K562 (cell line): ENCODE measurements around the gene TTC16. TPM values are rescaled to one million over a fixed set of nuclear protein-coding genes. Genes with fewer than 3 reads are reported as not detected.

Experiments
- ATF7 ChIP-seq: fragments of 450-650 bp; IDR thresholded peaks from 2 replicates; pipeline ENCODE4 v1.7.1; 2014; ENCODE audit warnings: mild to moderate bottlenecking, moderate library complexity
- BCOR ChIP-seq: fragments of 450-650 bp; IDR thresholded peaks from 2 replicates; pipeline ENCODE4 v1.6.1; 2016
- BMI1 ChIP-seq: fragments of 150-350 bp; IDR thresholded peaks from 2 replicates; pipeline ENCODE4 v1.6.1; 2014; ENCODE audit warnings: low read length
- BRF1 ChIP-seq: IDR thresholded peaks from 3 replicates; pipeline ENCODE4 v1.6.1; 2011; ENCODE audit warnings: borderline replicate concordance, mild to moderate bottlenecking; ENCODE audit not compliant: insufficient read length; ENCODE audit errors: extremely low read depth
- CHD2 ChIP-seq: IDR thresholded peaks from 2 replicates; pipeline ENCODE4 v1.6.1; 2011; ENCODE audit warnings: low read depth, low read length
- HNRNPL ChIP-seq: fragments of 200-400 bp; formaldehyde crosslinking; IDR thresholded peaks from 2 replicates; pipeline ENCODE4 v1.6.1; 2017; ENCODE audit warnings: low read depth, mild to moderate bottlenecking, low read length
- KDM1A ChIP-seq, 2 experiments: fragments of 450-650 bp; IDR thresholded peaks; 2 replicates each; pipeline ENCODE4 v1.6.1; 2016; ENCODE audit warnings: mild to moderate bottlenecking in 2 of 2
- MAFG ChIP-seq: fragments of 450-650 bp; conservative IDR thresholded peaks from 2 replicates; pipeline ENCODE4 v1.6.1; 2016; ENCODE audit warnings: missing genetic modification characterization, missing compliant biosample characterization
- NFRKB ChIP-seq: fragments of 450-650 bp; IDR thresholded peaks from 2 replicates; pipeline ENCODE4 v1.6.1; 2016; ENCODE audit warnings: low read depth
- PYGO2 ChIP-seq: fragments of 450-650 bp; IDR thresholded peaks from 2 replicates; pipeline ENCODE4 v1.6.1; 2016; ENCODE audit warnings: mild to moderate bottlenecking, missing genetic modification characterization, moderate library complexity, missing compliant biosample characterization
- RUNX1 ChIP-seq: sonication (generic); IDR thresholded peaks from 2 replicates; pipeline ENCODE4 v1.6.1; 2016; ENCODE audit warnings: antibody characterized with exemption, low read depth
- SMARCC2 ChIP-seq: fragments of 450-650 bp; IDR thresholded peaks from 2 replicates; pipeline ENCODE4 v1.6.1; 2017; ENCODE audit warnings: antibody characterized with exemption, moderate library complexity, mild to moderate bottlenecking, low read depth
- XRCC4 ChIP-seq: IDR thresholded peaks from one replicate; pipeline ENCODE4 v1.6.1; 2011; ENCODE audit not compliant: insufficient read depth, insufficient read length; ENCODE audit errors: extremely low read depth
- ZNF174 ChIP-seq: fragments of 250-450 bp; sonication (Bioruptor Pico); IDR thresholded peaks from 2 replicates; pipeline ENCODE4 v1.4.0; 2020; ENCODE audit warnings: mild to moderate bottlenecking
- polyA plus RNA-seq, 8 experiments: library from polyadenylated mRNA; depleted of rRNA in 4 of 8; stranded (reverse) in 5 of 8; unstranded in 3 of 8; fragments of >200 nt; fragmentation: Nextera tagmentation in 2 of 8; fragmentation: Illumina TruSeq in 1 of 8; extraction: Ambion mirVana in 2 of 8; extraction: Trizol in 1 of 8; gene quantifications; 2 replicates each; pipeline versions ENCODE4 v1.2.1 to v1.2.3, GENCODE V29; 2011 to 2014; ENCODE audit warnings: inconsistent platforms in 1 of 8, missing spikeins in 1 of 8
- total RNA-seq, 7 experiments: library from RNA; depleted of rRNA in 6 of 7; stranded (reverse); fragments of >200 nt in 6 of 7; fragmentation: Illumina TruSeq in 2 of 7; extraction: Trizol in 2 of 7; gene quantifications; 2 replicates each; pipeline versions ENCODE4 v1.2.1 to v1.2.3, GENCODE V29; 2011 to 2021; ENCODE audit warnings: low replicate concordance in 1 of 7
- TF ChIP-seq, protein P1 (sequence below), 2 experiments: fragments of 450-650 bp in 1 of 2; sonication (generic) in 1 of 2; formaldehyde crosslinking in 1 of 2; IDR thresholded peaks; 2 replicates each; pipeline versions ENCODE4 v1.7.1 to v1.9.0; 2016 to 2022; ENCODE audit warnings: inconsistent platforms in 1 of 2, mild to moderate bottlenecking in 1 of 2, missing genetic modification reagents in 1 of 2
- TF ChIP-seq, protein P2 (sequence below): sonication (generic); formaldehyde crosslinking; IDR thresholded peaks from 2 replicates; pipeline ENCODE4 v1.8.1; 2023; ENCODE audit warnings: mild to moderate bottlenecking, missing genetic modification reagents
- TF ChIP-seq, protein P3 (sequence below): conservative IDR thresholded peaks from 2 replicates; pipeline ENCODE4 v1.6.1; 2011; ENCODE audit warnings: low read depth, mild to moderate bottlenecking, low read length; ENCODE audit not compliant: control insufficient read depth

Gene TTC16
- total and polyA plus RNA-seq, 9 of the 15 experiments (the other 6 are each of a cell fraction or from before 2014, with no cell fraction given) = 0.11 TPM; not detected in 8

DNA sequence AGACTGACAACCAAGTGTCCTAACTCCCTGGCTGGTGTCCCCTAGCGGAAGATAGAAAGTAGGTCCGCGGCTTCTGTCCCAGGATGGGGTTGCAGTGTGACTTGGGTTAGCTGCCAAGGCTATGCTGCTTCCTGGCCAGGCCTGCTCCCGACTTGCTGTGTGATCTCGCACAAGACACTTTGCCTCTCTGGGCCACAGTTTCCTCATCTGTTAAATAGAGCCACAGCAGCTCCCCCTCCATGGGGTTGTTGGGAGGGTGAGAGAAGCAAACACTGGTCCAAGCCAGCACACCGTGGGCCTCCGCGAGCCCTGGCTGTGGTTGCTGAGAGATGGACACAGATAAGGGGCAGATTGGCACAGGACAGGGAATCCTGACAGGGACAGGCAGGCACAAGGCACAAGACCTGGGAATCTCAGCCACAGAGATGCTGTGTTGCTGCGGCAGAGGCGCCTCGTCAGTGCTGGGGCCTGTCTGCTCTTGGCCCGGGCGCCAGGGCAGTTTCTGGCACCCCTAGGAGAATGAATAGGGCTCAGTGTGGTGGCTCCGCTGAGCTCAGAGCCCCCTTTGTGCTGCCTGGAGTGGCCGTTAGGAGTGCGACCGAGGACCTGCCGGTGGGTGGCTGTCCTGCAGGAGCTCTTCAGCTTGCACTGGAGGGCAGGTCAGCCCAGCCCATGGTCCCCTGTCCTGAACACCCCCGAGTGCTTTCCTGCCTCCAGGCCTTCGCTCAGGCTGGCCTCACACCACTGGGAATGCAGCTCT is 64.4 kb downstream of the TTC16 start (continued):
- TF ChIP-seq, protein P1, sequence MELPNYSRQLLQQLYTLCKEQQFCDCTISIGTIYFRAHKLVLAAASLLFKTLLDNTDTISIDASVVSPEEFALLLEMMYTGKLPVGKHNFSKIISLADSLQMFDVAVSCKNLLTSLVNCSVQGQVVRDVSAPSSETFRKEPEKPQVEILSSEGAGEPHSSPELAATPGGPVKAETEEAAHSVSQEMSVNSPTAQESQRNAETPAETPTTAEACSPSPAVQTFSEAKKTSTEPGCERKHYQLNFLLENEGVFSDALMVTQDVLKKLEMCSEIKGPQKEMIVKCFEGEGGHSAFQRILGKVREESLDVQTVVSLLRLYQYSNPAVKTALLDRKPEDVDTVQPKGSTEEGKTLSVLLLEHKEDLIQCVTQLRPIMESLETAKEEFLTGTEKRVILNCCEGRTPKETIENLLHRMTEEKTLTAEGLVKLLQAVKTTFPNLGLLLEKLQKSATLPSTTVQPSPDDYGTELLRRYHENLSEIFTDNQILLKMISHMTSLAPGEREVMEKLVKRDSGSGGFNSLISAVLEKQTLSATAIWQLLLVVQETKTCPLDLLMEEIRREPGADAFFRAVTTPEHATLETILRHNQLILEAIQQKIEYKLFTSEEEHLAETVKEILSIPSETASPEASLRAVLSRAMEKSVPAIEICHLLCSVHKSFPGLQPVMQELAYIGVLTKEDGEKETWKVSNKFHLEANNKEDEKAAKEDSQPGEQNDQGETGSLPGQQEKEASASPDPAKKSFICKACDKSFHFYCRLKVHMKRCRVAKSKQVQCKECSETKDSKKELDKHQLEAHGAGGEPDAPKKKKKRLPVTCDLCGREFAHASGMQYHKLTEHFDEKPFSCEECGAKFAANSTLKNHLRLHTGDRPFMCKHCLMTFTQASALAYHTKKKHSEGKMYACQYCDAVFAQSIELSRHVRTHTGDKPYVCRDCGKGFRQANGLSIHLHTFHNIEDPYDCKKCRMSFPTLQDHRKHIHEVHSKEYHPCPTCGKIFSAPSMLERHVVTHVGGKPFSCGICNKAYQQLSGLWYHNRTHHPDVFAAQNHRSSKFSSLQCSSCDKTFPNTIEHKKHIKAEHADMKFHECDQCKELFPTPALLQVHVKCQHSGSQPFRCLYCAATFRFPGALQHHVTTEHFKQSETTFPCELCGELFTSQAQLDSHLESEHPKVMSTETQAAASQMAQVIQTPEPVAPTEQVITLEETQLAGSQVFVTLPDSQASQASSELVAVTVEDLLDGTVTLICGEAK (IDR thresholded peaks at IDR 0.05) = no peak
- TF ChIP-seq, protein P1 (CRISPR knock-in tag; IDR thresholded peaks at IDR 0.05) = no peak
- TF ChIP-seq BRF1 (no peak), XRCC4 (no peak), KDM1A (IDR thresholded peaks at IDR 0.05) (peak; percentile 51 to 55), HNRNPL (no peak), CHD2 (no peak), BMI1 (no peak), RUNX1 (no peak), ZNF174 (CRISPR knock-in tag) (no peak), MAFG (tag) (no peak), BCOR (peak; percentile 85), SMARCC2 (no peak), ATF7 (no peak), PYGO2 (tag) (no peak), NFRKB (no peak)
- TF ChIP-seq, protein P2, sequence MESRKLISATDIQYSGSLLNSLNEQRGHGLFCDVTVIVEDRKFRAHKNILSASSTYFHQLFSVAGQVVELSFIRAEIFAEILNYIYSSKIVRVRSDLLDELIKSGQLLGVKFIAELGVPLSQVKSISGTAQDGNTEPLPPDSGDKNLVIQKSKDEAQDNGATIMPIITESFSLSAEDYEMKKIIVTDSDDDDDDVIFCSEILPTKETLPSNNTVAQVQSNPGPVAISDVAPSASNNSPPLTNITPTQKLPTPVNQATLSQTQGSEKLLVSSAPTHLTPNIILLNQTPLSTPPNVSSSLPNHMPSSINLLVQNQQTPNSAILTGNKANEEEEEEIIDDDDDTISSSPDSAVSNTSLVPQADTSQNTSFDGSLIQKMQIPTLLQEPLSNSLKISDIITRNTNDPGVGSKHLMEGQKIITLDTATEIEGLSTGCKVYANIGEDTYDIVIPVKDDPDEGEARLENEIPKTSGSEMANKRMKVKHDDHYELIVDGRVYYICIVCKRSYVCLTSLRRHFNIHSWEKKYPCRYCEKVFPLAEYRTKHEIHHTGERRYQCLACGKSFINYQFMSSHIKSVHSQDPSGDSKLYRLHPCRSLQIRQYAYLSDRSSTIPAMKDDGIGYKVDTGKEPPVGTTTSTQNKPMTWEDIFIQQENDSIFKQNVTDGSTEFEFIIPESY = peak; percentile 53
- TF ChIP-seq, protein P3, sequence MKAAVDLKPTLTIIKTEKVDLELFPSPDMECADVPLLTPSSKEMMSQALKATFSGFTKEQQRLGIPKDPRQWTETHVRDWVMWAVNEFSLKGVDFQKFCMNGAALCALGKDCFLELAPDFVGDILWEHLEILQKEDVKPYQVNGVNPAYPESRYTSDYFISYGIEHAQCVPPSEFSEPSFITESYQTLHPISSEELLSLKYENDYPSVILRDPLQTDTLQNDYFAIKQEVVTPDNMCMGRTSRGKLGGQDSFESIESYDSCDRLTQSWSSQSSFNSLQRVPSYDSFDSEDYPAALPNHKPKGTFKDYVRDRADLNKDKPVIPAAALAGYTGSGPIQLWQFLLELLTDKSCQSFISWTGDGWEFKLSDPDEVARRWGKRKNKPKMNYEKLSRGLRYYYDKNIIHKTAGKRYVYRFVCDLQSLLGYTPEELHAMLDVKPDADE = no peak
